HepG2 (cell line): ENCODE measurements around the gene NCF2.

Experiments
- AFF4 ChIP-seq: sonication (generic); formaldehyde crosslinking; IDR thresholded peaks from 2 replicates; pipeline ENCODE4 v1.4.0; 2020; ENCODE audit warnings: missing genetic modification reagents
- CTCF ChIP-seq: sonication (generic); formaldehyde crosslinking; IDR thresholded peaks from 2 replicates; pipeline ENCODE4 v1.5.0; 2020; ENCODE audit warnings: mild to moderate bottlenecking, missing genetic modification reagents, moderate library complexity
- EZH2 ChIP-seq: conservative IDR thresholded peaks from 2 replicates; pipeline ENCODE4 v1.6.1; 2012; ENCODE audit warnings: mild to moderate bottlenecking, low read depth, low read length, moderate library complexity
- JUN ChIP-seq: sonication (generic); formaldehyde crosslinking; IDR thresholded peaks from 2 replicates; pipeline ENCODE4 v1.4.0; 2020; ENCODE audit warnings: mild to moderate bottlenecking, missing genetic modification reagents
- MAFF ChIP-seq: IDR thresholded peaks from 2 replicates; pipeline ENCODE4 v1.6.1; 2011; ENCODE audit warnings: low read depth, low read length, improper control_type of control experiment
- NR2F1 ChIP-seq, 2 experiments: fragments of 450-650 bp in 1 of 2; formaldehyde crosslinking in 1 of 2; IDR thresholded peaks; 2 replicates each; pipeline versions ENCODE4 v1.5.0 to v1.6.1; 2016 to 2020; ENCODE audit warnings: mild to moderate bottlenecking in 1 of 2, missing compliant biosample characterization in 1 of 2, missing genetic modification reagents in 1 of 2, moderate library complexity in 1 of 2
- PHF20 ChIP-seq: sonication (generic); formaldehyde crosslinking; IDR thresholded peaks from 2 replicates; pipeline ENCODE4 v1.5.0; 2020; ENCODE audit warnings: mild to moderate bottlenecking, missing genetic modification reagents
- ZBTB38 ChIP-seq: sonication (generic); formaldehyde crosslinking; IDR thresholded peaks from 2 replicates; pipeline ENCODE4 v1.5.1; 2020; ENCODE audit warnings: mild to moderate bottlenecking, missing genetic modification reagents
- ZNF3 ChIP-seq: IDR thresholded peaks from 2 replicates; pipeline ENCODE4 v1.7.0; 2017; ENCODE audit warnings: inconsistent platforms
- ZNF317 ChIP-seq: sonication (generic); formaldehyde crosslinking; IDR thresholded peaks from 2 replicates; pipeline ENCODE4 v1.5.0; 2020; ENCODE audit warnings: mild to moderate bottlenecking, missing genetic modification reagents

- TF ChIP-seq ZNF3 (no peak), ZNF317 (peak; percentile 63), EZH2 (no peak), CTCF (CRISPR knock-in tag) (no peak), PHF20 (CRISPR knock-in tag) (peak; percentile 77), NR2F1 (CRISPR knock-in tag; IDR thresholded peaks at IDR 0.05) (no peak), MAFF (no peak), AFF4 (CRISPR knock-in tag) (no peak), JUN (CRISPR knock-in tag) (0 out of 2 replicates have a peak, but pooled peaks have one; percentile 42), ZBTB38 (CRISPR knock-in tag) (no peak)
Observed at GRCh38 chr1:183635606-183636333, 45.5 kb upstream of the NCF2 start, which contains the start of gene ARPC5.
